MM.1S (cell line): Measurements from ENCODE around the gene MRPS18A.

ENCODE experiments used
- EZH2 ChIP-seq: fragments of 300-600 bp; sonication (generic); optimal IDR thresholded peaks from 2 replicates; pipeline ENCODE3; 2017; ENCODE audit warnings: low read depth, mild to moderate bottlenecking, antibody characterized with exemption, low read length, mixed read lengths
- TF ChIP-seq, protein P1 (sequence below): fragments of 300-600 bp; sonication (generic); IDR thresholded peaks from 2 replicates; pipeline ENCODE4 v1.5.1; 2016; ENCODE audit warnings: antibody characterized with exemption, low read length, mixed read lengths

DNA sequence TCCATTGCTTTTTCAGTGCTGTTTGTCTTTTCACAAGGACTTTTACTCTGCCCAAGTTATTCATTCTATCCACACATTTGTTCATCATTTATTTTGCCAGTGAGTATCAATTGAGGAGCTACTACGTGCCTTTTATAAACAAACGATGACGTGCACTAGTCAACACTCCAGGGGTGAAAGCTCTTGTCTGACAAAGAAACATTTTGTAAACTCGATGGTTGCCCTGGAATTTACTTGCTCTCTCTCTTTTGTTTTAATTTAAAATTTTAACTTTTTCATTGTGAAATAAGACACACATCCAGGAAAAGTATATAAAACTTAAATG lies 8.3 kb upstream of the MRPS18A start:
- TF ChIP-seq, protein P1, sequence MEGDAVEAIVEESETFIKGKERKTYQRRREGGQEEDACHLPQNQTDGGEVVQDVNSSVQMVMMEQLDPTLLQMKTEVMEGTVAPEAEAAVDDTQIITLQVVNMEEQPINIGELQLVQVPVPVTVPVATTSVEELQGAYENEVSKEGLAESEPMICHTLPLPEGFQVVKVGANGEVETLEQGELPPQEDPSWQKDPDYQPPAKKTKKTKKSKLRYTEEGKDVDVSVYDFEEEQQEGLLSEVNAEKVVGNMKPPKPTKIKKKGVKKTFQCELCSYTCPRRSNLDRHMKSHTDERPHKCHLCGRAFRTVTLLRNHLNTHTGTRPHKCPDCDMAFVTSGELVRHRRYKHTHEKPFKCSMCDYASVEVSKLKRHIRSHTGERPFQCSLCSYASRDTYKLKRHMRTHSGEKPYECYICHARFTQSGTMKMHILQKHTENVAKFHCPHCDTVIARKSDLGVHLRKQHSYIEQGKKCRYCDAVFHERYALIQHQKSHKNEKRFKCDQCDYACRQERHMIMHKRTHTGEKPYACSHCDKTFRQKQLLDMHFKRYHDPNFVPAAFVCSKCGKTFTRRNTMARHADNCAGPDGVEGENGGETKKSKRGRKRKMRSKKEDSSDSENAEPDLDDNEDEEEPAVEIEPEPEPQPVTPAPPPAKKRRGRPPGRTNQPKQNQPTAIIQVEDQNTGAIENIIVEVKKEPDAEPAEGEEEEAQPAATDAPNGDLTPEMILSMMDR: no peak
- TF ChIP-seq EZH2: no peak
